ENCODE data around the gene OR5J2.

- TF ChIP-seq CTCF (IDR thresholded peaks at IDR 0.05) (no peak), REST (IDR thresholded peaks at IDR 0.05; ENCODE audit: insufficient read depth in 1 of 2, low read depth in 2 of 2, low read length in 1 of 2) (no peak), SIN3A (IDR thresholded peaks at IDR 0.05; ENCODE audit: borderline replicate concordance, insufficient read depth, low read depth, low read length) (no peak), POLR2AphosphoS5 (IDR thresholded peaks at IDR 0.05; ENCODE audit: low read depth, low read length) (no peak), TCF7L2 (IDR thresholded peaks at IDR 0.05; ENCODE audit: low read depth, low read length) (no peak)
Measured at GRCh38 chr11:56140151-56140661, 36.2 kb upstream of the OR5J2 start, which contains the start of gene OR8J3.

All from Panc1 (cell line).